Measurements from ENCODE around the gene LCN9.

DNA sequence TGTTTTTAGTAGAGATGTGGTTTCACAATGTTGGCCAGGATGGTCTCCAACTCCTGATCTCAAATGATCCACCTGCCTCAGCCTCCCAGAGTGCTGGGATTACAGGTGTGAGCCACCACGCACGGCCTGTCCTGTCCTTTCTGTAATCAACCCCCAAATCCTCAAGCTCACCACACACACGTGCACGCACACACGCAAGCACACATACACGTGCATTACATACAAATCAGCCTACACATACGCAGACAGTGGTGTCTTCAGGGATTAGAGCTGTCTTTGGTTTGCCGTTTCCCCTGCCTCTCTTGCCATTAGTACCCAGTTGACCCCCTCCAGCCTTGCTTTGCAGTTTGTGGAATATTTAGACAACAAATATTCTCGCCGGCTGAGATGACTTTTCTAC lies 30.3 kb upstream of the LCN9 start:
- TF ChIP-seq, protein P1, sequence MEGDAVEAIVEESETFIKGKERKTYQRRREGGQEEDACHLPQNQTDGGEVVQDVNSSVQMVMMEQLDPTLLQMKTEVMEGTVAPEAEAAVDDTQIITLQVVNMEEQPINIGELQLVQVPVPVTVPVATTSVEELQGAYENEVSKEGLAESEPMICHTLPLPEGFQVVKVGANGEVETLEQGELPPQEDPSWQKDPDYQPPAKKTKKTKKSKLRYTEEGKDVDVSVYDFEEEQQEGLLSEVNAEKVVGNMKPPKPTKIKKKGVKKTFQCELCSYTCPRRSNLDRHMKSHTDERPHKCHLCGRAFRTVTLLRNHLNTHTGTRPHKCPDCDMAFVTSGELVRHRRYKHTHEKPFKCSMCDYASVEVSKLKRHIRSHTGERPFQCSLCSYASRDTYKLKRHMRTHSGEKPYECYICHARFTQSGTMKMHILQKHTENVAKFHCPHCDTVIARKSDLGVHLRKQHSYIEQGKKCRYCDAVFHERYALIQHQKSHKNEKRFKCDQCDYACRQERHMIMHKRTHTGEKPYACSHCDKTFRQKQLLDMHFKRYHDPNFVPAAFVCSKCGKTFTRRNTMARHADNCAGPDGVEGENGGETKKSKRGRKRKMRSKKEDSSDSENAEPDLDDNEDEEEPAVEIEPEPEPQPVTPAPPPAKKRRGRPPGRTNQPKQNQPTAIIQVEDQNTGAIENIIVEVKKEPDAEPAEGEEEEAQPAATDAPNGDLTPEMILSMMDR (IDR thresholded peaks at IDR 0.05; ENCODE audit: low read length) = no peak
- no peak for TF ChIP-seq EZH2phosphoT487 (IDR thresholded peaks at IDR 0.05; ENCODE audit: low read length)

All from MM.1S (cell line).